Activated naive CD4-positive, alpha-beta T cell (primary cell): ENCODE measurements around the gene UBQLN1.
"Not testable (repeated sequence)": the region's sequence is repeated elsewhere in the genome, so short reads cannot be mapped to it uniquely, and the experiment has no call there.

Source experiments
- DNase-seq, 4 experiments: peaks; one replicate each; lab custom pipeline; 2025; lab: John Stamatoyannopoulos, UW

The UBQLN1 gene

DNA sequence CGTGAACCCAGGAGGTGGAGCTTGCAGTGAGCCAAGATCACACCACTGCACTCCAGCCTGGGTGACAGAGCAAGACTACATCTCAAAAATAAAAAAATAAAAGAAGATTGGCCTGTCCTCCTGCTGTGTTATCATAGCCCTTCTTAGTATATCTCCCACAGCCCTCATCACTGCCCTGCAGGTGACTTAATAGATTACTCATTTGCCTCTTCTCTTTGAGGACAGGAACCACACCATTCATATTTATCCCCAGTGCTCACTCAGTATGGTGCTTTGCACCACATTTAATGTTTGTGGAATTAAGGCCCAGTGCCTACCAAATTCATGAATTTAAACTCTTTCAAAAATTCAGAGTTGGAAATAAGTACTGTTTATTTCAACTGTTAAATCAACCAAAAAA lies 74.5 kb downstream of the UBQLN1 start:
- no peak for DNase-seq

DNA sequence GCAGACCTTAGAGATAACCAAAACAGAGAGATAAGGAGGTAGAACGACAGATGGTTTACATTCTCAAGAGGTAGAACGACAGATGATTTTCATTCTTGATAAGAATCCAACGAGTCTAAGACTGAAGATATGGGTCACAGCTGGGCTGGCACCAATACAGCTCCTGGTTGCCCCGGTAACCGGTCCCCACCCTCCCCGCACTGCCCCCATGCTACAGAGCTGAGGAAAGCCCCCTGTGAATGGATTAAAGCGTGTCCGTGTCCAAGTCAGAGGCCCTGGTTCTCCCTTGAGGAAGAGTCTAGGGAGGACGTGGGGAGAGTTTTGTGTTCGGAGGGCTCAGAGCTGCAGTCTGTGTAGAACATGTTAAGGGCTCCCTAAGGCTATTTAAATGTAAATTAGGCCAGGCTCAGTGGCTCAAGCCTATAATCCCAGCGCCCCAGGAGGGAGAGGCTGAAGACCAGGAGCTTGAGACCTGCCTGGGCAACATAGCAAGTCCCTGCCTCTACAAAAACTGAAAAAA lies 76.8 kb downstream of the UBQLN1 start:
- no peak for DNase-seq

DNA sequence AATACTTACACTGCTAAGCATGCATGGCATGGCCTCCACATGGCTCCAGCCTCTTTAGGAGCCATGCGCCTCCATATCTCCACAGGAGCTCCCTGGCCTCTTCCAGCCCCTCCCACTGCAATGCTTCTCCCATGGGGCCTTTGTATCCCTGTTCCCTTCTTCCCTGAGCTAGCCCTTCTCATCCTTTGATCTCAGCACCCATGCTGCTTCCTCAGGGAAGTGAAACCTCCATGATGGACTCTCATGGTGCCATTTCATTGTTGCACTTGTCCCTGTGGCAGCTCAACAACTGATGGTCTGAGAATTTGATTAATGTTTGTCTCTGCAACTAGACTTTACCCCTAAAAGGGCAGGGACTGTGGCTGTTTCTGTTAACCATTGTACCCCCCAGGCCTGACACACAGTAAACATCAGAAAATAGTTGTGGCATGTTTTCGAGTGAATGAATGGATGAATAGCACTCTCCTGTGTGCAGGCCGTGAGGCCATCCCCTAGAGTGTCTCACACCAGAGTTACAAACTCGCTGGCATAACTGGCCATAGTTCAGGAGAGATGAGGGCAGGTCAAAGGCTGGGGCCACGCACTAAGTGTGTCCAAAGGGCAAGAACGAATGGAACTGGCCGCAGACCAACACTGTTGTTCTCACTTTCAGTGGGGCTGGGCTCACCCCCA lies 78.2 kb downstream of the UBQLN1 start:
- no peak for DNase-seq

DNA sequence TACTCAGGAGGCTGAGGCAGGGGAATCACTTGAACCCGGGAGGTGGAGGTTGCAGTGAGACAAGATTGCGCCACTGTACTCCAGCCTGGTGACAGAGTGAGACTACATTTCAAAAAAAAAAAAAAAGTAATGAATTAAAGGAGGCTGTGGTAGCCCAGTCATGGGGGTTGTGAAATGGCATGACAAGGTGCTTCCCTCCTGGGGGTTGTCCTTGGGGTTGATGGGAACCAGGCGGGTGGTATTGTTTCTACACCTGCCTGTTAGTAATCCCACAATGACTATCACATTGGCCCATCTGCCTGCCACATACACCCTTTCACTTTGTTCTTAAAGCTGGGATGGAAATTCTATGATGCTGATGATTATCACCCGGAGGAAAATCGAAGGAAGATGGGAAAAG lies 79.2 kb downstream of the UBQLN1 start:
- DNase-seq = no peak

DNA sequence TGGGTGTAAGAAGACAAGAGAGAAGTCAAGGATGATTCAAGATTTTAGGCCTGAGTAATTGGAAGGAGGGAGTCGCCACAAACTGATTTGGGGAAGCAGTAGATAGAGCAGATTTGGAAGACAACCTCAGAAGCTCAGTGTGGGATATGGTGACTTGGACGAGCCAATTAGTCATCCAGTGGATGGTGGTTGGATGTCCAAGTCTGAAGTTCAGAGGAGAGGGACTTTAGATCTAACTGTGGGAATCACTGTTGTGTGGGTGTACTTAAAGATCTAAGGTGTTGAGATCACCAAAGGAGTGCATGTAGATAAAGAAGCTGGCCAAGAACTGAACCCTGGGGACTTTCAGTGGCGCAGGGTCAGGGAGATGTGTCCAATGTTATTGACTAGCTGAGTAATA lies 82.6 kb downstream of the UBQLN1 start:
- no peak for DNase-seq

DNA sequence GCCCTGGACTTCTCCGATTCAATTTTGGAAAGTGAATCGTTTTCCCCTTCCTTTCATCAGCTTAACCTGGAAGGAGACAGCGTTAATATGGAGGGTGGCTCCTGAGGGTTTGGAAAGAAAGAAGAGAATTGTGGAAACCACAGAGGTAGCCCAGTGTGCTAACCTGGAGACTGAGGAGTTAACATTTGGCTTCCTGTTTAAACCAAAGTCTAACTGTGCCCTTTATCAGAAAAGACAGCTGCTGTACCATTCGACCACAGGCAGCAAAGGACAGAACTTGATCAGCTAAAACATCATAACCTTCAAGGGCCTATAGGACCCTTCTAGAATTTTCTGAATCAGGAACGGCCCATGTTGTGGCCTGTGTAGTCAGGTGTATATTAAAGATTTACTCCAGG lies 84.1 kb downstream of the UBQLN1 start:
- DNase-seq = no peak

DNA sequence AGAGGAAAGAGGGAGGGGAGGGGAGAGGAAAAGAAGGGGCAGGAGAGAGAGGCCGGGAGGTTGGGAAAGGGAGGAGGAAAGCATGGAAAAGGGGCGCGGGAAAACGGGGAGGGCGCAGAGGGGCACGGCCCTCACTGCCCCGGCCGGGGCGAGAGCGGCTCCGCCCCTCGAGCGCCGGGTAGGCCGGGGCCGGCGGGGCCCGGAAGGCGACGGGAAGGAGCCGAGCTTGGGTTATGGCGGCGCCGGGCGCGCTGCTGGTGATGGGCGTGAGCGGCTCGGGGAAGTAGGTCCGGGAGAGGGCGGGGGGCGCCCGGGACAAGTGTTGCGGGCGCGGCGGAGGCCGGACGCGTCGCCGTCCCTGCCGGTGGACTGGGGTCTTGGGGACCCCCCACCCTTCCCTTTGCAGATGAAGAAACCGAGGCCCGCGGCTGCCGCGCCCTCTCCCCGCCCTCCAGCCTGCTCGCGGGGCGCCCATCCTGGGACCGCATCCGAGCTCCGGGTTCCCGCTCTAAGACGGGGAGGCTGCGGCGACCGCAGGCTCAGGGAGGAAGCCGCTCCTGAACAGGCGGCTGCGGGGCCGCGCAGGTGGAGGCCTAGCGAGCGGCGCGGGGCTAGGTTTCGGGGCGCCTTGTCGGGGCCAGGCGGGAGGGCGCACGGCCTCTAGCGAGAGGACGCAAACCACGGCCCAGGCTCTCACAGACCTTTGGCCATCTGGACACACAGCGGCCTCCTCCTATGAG lies 84.6 kb downstream of the UBQLN1 start, which contains the start of gene IDNK:
IDNK (plus strand) TSS at position 205 of the 740 bp plus-strand sequence; CDS start at position 234, 29 bp downstream.
- peak; percentile 38 to 60 (median 44) for DNase-seq

DNA sequence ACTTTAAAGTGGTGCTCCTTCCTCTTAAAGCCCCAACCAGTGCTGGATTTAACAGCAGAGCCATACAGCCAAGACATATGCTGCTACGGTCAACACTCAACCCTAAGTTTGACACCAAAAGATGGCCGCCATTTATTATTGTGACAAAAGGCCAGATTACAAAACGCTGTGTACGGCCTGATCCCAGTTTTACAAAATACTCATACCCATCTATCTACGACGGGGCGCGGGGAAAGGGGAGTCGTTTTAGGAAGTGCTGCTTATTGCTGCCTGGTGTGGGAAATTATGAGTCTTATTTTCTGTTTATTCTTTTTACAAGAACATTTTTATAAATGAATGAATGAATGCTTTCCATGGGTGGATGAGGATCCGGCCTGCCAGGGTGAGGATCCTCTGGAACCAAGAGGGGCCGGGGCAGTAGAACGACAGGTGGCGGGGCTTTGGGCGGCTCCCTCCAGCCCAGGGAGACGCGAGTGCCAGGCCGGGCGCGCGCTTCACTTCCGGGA lies 85.3 kb downstream of the UBQLN1 start:
- DNase-seq = peak in 1 of 4 experiments; percentile 38

DNA sequence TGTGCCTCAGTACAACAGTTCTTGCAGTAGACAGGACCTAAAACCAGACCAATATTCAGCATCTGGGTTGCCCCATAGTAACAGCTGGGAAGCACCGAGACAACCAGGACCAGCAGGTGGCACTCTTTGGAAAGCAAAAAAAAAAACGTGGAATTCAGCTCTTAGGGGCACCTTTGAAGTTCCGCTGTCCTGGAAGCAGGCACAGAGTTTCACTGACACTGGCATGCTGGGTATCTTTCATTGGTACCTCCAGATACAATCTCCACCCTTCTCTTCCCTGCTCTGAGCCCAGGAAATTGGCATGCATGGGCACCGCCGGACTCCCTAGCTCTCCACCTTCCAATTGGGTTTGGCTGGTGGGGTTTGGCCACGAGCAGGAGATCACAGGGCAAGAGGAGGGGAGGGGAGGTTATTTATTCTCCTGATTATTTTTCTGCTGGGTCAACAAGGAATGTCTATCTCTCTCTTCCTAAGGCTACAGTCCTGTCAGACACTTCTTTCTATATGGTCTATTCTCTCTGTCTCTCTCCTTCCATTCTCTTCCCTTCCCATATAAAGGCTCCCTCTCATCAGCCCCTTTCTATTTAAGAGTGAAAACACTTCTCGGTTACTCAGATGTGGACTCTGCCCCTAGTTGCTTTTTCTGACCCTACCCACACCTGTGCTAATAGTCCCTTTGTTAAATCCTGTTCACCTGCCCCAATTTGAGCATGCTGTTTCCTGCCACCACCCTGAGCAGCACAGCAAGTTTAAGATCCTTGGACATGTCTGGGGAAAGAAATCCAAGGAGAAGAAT lies 86.7 kb downstream of the UBQLN1 start:
- peak in 1 of 4 experiments; percentile 11 for DNase-seq

DNA sequence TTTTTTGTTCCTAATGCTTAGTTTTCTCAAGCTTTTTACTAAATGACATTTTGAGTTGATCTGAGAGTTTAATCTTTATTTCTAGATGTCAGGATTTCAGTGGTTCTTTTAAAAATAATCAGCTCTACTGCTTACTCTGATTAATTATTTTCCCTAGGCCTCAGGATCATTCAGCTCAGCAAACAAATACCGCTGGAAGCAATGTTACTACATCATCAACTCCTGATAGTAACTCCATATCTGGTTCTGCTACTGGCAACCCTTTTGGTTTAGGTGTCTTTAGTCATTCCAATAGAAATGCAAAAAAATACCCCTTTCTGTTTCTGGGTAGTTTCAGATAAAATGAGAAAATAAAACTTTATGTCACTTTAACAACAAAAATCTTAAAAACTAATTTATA lies 90.5 kb downstream of the UBQLN1 start:
- no peak for DNase-seq

DNA sequence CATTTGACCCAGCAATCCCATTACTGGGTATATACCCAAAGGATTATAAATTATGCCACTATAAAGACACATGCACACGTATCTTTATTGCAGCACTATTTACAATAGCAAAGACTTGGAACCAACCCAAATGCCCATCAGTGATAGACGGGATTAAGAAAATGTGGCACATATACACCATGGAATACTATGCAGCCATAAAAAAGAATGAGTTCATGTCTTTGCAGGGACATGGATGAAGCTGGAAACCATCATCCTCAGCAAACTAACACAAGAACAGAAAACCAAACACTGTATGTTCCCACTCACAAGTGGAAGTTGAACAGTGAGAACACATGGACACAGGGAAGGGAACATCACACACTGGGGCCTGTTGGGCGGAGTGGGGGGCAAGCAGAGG lies 94.5 kb downstream of the UBQLN1 start:
- not testable (repeated sequence) for DNase-seq
